ENCODE results near the gene SHISAL1. TPM values are rescaled to one million over a fixed set of nuclear protein-coding genes. Genes with fewer than 3 reads are reported as not detected.

Gene SHISAL1
- total RNA-seq, 1 donor from 2014 or later = 0.58 TPM

GRCh38 chr22:44231233-44231632 lies 81.5 kb downstream of the SHISAL1 start:
- TF ChIP-seq CTCF (IDR thresholded peaks at IDR 0.05; ENCODE audit: unreplicated experiment) = no peak
- H3K27me3 Mint-ChIP-seq (ENCODE audit: low read depth) = peaks cover 4% of the 10 kb centered on the region
- no peak for DNase-seq (ENCODE audit: low spot score in 2 of 2, unreplicated experiment in 2 of 2)
- no peaks in the 10 kb centered on the region for H3K4me1 Mint-ChIP-seq
- H3K27ac Mint-ChIP-seq = no peak overlapping the region
- H3K9me3 Mint-ChIP-seq = peaks cover 24% of the 10 kb centered on the region
- no peaks in the 10 kb centered on the region for H3K36me3 Mint-ChIP-seq
- no peak overlapping the region for H3K4me3 Mint-ChIP-seq

- H3K4me3 Mint-ChIP-seq = no peak overlapping the region
- H3K9me3 Mint-ChIP-seq = peaks cover 24% of the 10 kb centered on the region
- H3K4me1 Mint-ChIP-seq = no peaks in the 10 kb centered on the region
- H3K27ac Mint-ChIP-seq = no peak overlapping the region
- peaks cover 18% of the 10 kb centered on the region for H3K27me3 Mint-ChIP-seq (ENCODE audit: low read depth)
- H3K36me3 Mint-ChIP-seq = no peaks in the 10 kb centered on the region
- no peak for TF ChIP-seq CTCF (IDR thresholded peaks at IDR 0.05; ENCODE audit: unreplicated experiment)
- DNase-seq (ENCODE audit: low spot score in 2 of 2, unreplicated experiment in 2 of 2) = no peak
These were observed 82.9 kb downstream of the SHISAL1 start for GRCh38 chr22:44229809-44230208.

- Mint-ChIP-seq H3K27me3 (ENCODE audit: low read depth) (peaks cover 20% of the 10 kb centered on the region), H3K4me3 (no peak overlapping the region), H3K27ac (no peak overlapping the region)
These were observed 83.4 kb downstream of the SHISAL1 start for GRCh38 chr22:44229331-44229730.

GRCh38 chr22:44225812-44226211 lies 86.9 kb downstream of the SHISAL1 start:
- no peak overlapping the region for H3K4me3 Mint-ChIP-seq
- H3K9me3 Mint-ChIP-seq = peaks cover 27% of the 10 kb centered on the region
- H3K27me3 Mint-ChIP-seq (ENCODE audit: low read depth) = peaks cover 36% of the 10 kb centered on the region
- H3K27ac Mint-ChIP-seq = no peak overlapping the region
- TF ChIP-seq CTCF (IDR thresholded peaks at IDR 0.05; ENCODE audit: unreplicated experiment) = no peak
- no peaks in the 10 kb centered on the region for H3K36me3 Mint-ChIP-seq
- no peaks in the 10 kb centered on the region for H3K4me1 Mint-ChIP-seq
- no peak for DNase-seq (ENCODE audit: low spot score in 2 of 2, unreplicated experiment in 2 of 2)

More at GRCh38 chr22:44229331-44229730, 83.4 kb downstream of the SHISAL1 start:
- Mint-ChIP-seq H3K4me1 (no peaks in the 10 kb centered on the region), H3K36me3 (no peaks in the 10 kb centered on the region), H3K9me3 (peaks cover 24% of the 10 kb centered on the region)
- TF ChIP-seq CTCF (IDR thresholded peaks at IDR 0.05; ENCODE audit: unreplicated experiment) = no peak
- no peak for DNase-seq (ENCODE audit: low spot score in 2 of 2, unreplicated experiment in 2 of 2)

GRCh38 chr22:44225091-44225689 lies 87.6 kb downstream of the SHISAL1 start:
- H3K9me3 Mint-ChIP-seq = peaks cover 25% of the 10 kb centered on the region

More at GRCh38 chr22:44225091-44225689, 87.6 kb downstream of the SHISAL1 start:
- Mint-ChIP-seq H3K4me1 (no peaks in the 10 kb centered on the region), H3K4me3 (no peak overlapping the region), H3K27me3 (ENCODE audit: low read depth) (peaks cover 36% of the 10 kb centered on the region), H3K27ac (no peak overlapping the region), H3K36me3 (no peaks in the 10 kb centered on the region)
- DNase-seq (ENCODE audit: low spot score in 2 of 2, unreplicated experiment in 2 of 2) = no peak
- no peak for TF ChIP-seq CTCF (IDR thresholded peaks at IDR 0.05; ENCODE audit: unreplicated experiment)

Data from mesothelial cell of epicardium (in vitro differentiated cells).